SK-N-MC (cell line): Measurements from ENCODE around the gene MBD5.

Source experiments
- EZH2 ChIP-seq: fragments of 200-600 bp; sonication (generic); IDR thresholded peaks from one replicate; pipeline ENCODE4 v1.6.1; 2017; ENCODE audit warnings: antibody characterized with exemption
- POLR2AphosphoS5 ChIP-seq: IDR thresholded peaks from 2 replicates; pipeline ENCODE4 v1.6.1; 2012; ENCODE audit warnings: mild to moderate bottlenecking, low read depth, low read length, borderline replicate concordance

- TF ChIP-seq EZH2, result no peak
- no peak for TF ChIP-seq POLR2AphosphoS5
These were observed 441.0 kb downstream of the MBD5 start for GRCh38 chr2:148461876-148462275.
